Lower leg skin (tissue), 4 donors: ENCODE data around the gene WNK2. TPM values are rescaled to one million over a fixed set of nuclear protein-coding genes. Genes with fewer than 3 reads are reported as not detected.

Experiments
- DNase-seq, 2 donors: peaks; one replicate each; pipeline ENCODE4 v3.0.0-alpha.2; 2019; ENCODE audit warnings: low spot score in 2 of 2
- H3K4me3 ChIP-seq: fragments of 200-600 bp; sonication (generic); 2 replicates; pipeline ENCODE4 v1.5.1; 2017; ENCODE audit warnings: mild to moderate bottlenecking, low read depth; ENCODE audit not compliant: poor library complexity, severe bottlenecking
- CTCF ChIP-seq, 3 donors: fragments of 450-650 bp; IDR thresholded peaks; one replicate each; pipeline ENCODE4 v1.5.1; 2016; ENCODE audit warnings: antibody characterized with exemption in 3 of 3, mild to moderate bottlenecking in 3 of 3, moderate library complexity in 2 of 3
- POLR2A ChIP-seq, 2 donors: fragments of 450-650 bp; IDR thresholded peaks; one replicate each; pipeline ENCODE4 v1.6.1; 2016 to 2017; ENCODE audit warnings: antibody characterized with exemption in 2 of 2, mild to moderate bottlenecking in 1 of 2, moderate library complexity in 1 of 2
- WGBS, 2 donors: methylation state at CpG; one replicate each; pipeline ENCODE4 v1.1.5; 2018; 5-methylcytosine and 5-hydroxymethylcytosine counted together
- intact Hi-C: fragments of 100-400 bp; cut with DNase I; formaldehyde crosslinking; loops from one replicate; pipeline ENCODE4 v1.15.0; 2023; ENCODE audit warnings: low total_unique reads
- total RNA-seq, 4 donors: library from RNA; depleted of rRNA; stranded (reverse); fragments of >200 nt; gene quantifications; one replicate each; pipeline ENCODE4 v1.1.0, GENCODE V29; 2016

The WNK2 gene
- total RNA-seq, 4 donors from 2014 or later, result 35.3 to 53.6 (median 42.6) TPM

- DNase-seq, result no peak
- intact Hi-C loops, result no loop called here
- WGBS, 2 donors, result 43 to 51% methylated on average over 12 to 15 of the region's 16 CpGs
- H3K4me3 ChIP-seq, result no peak overlapping the region
- no peak for TF ChIP-seq POLR2A (IDR thresholded peaks at IDR 0.05)
- TF ChIP-seq CTCF (IDR thresholded peaks at IDR 0.05), result no peak
Observed at GRCh38 chr9:93231121-93231694, 47.3 kb downstream of the WNK2 start.

DNA sequence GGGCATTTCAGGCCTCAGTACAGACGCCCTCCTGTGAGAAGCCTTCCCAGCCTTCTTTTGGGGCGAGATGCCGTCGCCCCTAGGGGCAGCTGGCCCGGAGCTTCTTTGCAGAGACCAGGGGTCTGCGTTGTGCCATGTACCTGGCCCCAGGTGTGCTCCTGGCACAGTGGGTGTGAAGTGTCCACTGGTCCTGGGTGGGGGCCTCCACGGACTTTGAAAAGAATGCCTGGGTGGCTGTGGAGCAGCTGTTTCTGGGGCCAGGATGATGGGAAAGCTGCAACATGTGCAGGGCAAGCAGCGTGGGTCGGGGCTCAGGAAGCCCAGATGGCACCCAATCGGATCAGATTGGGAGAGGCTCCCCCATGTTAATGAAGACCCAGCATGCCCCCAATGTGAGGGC lies 47.8 kb downstream of the WNK2 start:
- no peak overlapping the region for H3K4me3 ChIP-seq
- 65 to 73% methylated on average over 10 of the region's 10 CpGs for WGBS, 2 donors
- intact Hi-C loops, result no loop called here
- TF ChIP-seq CTCF (IDR thresholded peaks at IDR 0.05) (no peak), POLR2A (IDR thresholded peaks at IDR 0.05) (no peak)
- DNase-seq, result no peak

DNA sequence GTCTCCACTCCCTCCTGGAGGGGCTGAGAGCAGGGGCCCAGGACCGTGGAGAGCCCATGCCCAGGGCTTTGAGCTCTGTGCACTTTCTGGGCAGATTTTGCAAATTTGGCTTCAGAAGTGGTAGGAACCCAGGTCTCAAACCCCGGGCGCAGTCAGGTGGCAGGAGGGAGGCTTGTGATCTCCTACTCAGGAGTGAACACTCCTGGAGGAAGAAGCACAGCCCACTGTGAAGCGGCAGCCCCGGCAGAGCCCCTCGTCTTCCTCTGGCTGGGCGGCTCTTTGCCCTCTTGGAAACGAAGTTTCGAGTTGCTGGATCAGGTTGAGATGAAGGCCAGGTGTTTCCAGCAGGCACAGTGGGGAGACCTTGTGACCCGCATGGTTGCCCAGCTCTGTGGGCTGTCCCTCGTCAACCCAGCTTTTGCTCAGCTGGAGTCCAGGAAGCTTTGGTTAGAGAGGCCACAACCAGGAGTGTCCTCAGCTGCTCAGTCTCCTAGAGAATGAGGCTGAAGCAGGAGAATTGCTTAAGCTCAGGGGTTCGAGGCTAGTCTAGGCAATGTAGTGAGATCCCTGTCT lies 48.5 kb downstream of the WNK2 start:
- WGBS, 2 donors, result 76 to 85% methylated on average over 12 of the region's 12 CpGs
- H3K4me3 ChIP-seq, result no peak overlapping the region
- no peak for DNase-seq
- intact Hi-C loops, result no loop called here
- TF ChIP-seq CTCF (IDR thresholded peaks at IDR 0.05) (no peak), POLR2A (IDR thresholded peaks at IDR 0.05) (no peak)

- no peak overlapping the region for H3K4me3 ChIP-seq
- DNase-seq, result no peak
- 61 to 71% methylated on average over 7 of the region's 7 CpGs for WGBS, 2 donors
- intact Hi-C loops, result no loop called here
- no peak for TF ChIP-seq POLR2A (IDR thresholded peaks at IDR 0.05)
- no peak for TF ChIP-seq CTCF (IDR thresholded peaks at IDR 0.05)
Observed at GRCh38 chr9:93233033-93233432, 49.1 kb downstream of the WNK2 start.

GRCh38 chr9:93234600-93234999 lies 50.7 kb downstream of the WNK2 start:
- intact Hi-C loops, result no loop called here

More at GRCh38 chr9:93234600-93234999, 50.7 kb downstream of the WNK2 start:
- H3K4me3 ChIP-seq, result no peak overlapping the region
- DNase-seq, result no peak
- WGBS, 2 donors, result 82 to 92% methylated on average over 10 to 15 of the region's 15 CpGs
- TF ChIP-seq POLR2A (IDR thresholded peaks at IDR 0.05), result no peak
- TF ChIP-seq CTCF (IDR thresholded peaks at IDR 0.05), result no peak
